ENCODE data around the gene NFIC. TPM values are rescaled to one million over a fixed set of nuclear protein-coding genes. Genes with fewer than 3 reads are reported as not detected.
"Not testable (repeated sequence)": the region's sequence is repeated elsewhere in the genome, so short reads cannot be mapped to it uniquely, and the experiment has no call there.

The NFIC gene
- total RNA-seq: 178 TPM

GRCh38 chr19:3365836-3366752 is at the start of gene NFIC:
Gene NFIC (plus strand): TSS chr19:3366583. CDS start chr19:3366637, 54 bp downstream.
- peak; percentile 90 for DNase-seq (ENCODE audit: low spot score)
- ATAC-seq: peak; percentile 75
- intact Hi-C loops (cut with DNase I): no loop called here

GRCh38 chr19:3316659-3317207 is 49.6 kb upstream of the NFIC start:
- no peak for ATAC-seq
- no peak for DNase-seq (ENCODE audit: low spot score)
- intact Hi-C loops (cut with DNase I): no loop called here

GRCh38 chr19:3319643-3320353 is 46.6 kb upstream of the NFIC start:
- DNase-seq (ENCODE audit: low spot score) (no peak), ATAC-seq (no peak)
- intact Hi-C loops (cut with DNase I): loop anchor here (5.0 kb wide), 1 partner anchor 153 kb away; no protein-coding TSS in a partner anchor

DNA sequence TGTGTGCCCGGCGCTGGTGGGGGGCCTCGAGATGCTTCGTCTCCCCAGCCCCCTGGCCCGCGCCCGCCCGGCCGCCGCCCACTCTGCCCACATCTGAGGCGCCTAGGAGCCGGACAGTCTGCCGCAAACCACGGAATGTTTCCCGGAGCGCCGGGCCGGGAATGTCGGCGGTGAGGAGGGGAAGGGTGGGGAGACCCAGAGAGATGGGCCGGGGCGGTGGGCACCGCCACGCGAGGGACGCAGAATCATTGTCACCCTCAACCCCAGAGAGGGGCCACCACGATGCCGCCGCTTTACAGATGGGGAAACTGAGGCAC is 46.1 kb upstream of the NFIC start:
- ATAC-seq (no peak), DNase-seq (ENCODE audit: low spot score) (no peak)
- intact Hi-C loops (cut with DNase I): loop anchor here (5.0 kb wide), 1 partner anchor 152 kb away; no protein-coding TSS in a partner anchor

DNA sequence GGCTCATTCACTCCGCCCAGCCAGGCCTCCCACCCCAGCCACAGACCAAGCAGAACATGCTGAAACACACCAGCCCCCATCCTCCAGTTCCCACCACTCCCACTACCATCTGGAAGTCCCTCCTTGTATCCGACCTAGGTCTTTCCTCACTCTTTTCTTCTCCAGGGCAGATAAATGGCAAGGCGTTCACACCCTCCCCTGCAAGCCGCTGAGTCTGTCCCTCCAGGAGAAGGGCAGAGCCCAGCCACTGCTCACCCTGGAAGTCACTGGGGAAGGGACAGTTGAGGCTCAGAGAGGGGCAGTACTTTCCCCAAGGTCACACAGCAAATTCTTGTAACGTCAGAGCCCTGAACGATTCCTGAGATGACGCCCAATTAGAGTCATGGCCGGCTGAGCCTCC is 45.5 kb upstream of the NFIC start:
- intact Hi-C loops (cut with DNase I): loop anchor here (5.0 kb wide), 1 partner anchor 151 kb away; no protein-coding TSS in a partner anchor
- no peak for DNase-seq (ENCODE audit: low spot score)
- ATAC-seq: no peak

GRCh38 chr19:3321696-3322095 is 44.7 kb upstream of the NFIC start:
- ATAC-seq (no peak), DNase-seq (ENCODE audit: low spot score) (no peak)
- intact Hi-C loops (cut with DNase I): loop anchor here (5.0 kb wide), 1 partner anchor 151 kb away; no protein-coding TSS in a partner anchor

GRCh38 chr19:3322199-3322978 is 44.0 kb upstream of the NFIC start:
- intact Hi-C loops (cut with DNase I): loop anchor here (5.0 kb wide), 1 partner anchor 150 kb away; no protein-coding TSS in a partner anchor
- DNase-seq (ENCODE audit: low spot score) (no peak), ATAC-seq (no peak)

- intact Hi-C loops (cut with DNase I): loop anchor here (5.0 kb wide), 1 partner anchor 149 kb away; no protein-coding TSS in a partner anchor
- no peak for DNase-seq (ENCODE audit: low spot score)
- no peak for ATAC-seq
These were observed 43.4 kb upstream of the NFIC start for GRCh38 chr19:3323026-3323425.

GRCh38 chr19:3323658-3324057 is 42.7 kb upstream of the NFIC start:
- intact Hi-C loops (cut with DNase I): loop anchor here (5.0 kb wide), 1 partner anchor 149 kb away; no protein-coding TSS in a partner anchor

DNA sequence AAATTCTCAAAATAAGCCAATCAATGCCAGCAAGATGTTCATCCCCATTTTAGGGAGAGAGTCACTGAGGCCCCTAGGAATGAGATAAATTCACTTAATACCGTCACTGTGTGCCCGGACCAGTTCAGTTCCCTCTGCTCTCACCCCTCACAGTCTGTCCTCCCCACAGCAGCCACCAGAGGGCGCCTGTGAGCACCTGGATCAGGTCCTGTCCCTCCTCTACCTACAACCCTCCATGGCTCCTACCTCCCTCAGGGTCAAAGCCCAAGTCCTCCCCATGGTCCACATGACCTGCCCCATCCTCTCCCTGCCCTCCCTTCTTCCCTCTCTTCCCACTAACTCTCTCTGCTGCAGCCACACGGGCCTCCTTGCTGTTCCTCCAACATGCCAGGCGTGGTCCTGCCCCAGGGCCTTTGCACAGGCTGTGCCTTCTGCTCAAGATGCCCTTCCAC is 42.0 kb upstream of the NFIC start:
- ATAC-seq (peak; percentile 49), DNase-seq (ENCODE audit: low spot score) (peak; percentile 78)
- intact Hi-C loops (cut with DNase I): loop anchor here (5.0 kb wide), 1 partner anchor 148 kb away; no protein-coding TSS in a partner anchor

More at GRCh38 chr19:3323658-3324057, 42.7 kb upstream of the NFIC start:
- DNase-seq (ENCODE audit: low spot score) (no peak), ATAC-seq (no peak)

DNA sequence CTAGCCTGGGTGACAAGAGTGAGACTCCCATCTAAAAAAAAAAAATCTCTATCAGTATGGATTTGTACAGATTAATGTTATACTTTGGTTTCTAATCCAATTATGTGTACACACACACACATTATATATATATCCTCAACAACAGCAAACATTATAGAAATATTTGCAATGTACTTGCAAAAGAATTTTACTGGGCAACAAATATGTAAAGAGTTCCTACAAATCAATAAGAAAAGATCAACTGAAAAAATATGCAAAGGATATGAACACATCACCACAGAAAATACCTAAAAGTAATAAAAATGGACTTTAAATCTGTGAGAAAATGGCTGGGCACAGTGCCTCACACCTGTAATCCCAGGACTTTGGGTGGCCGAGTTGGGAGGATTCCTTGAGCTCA is 40.9 kb upstream of the NFIC start:
- DNase-seq (ENCODE audit: low spot score) (no peak), ATAC-seq (no peak)
- intact Hi-C loops (cut with DNase I): no loop called here

- ATAC-seq (no peak), DNase-seq (ENCODE audit: low spot score) (no peak)
- intact Hi-C loops (cut with DNase I): no loop called here
These were observed 37.6 kb upstream of the NFIC start for GRCh38 chr19:3328743-3329142.

DNA sequence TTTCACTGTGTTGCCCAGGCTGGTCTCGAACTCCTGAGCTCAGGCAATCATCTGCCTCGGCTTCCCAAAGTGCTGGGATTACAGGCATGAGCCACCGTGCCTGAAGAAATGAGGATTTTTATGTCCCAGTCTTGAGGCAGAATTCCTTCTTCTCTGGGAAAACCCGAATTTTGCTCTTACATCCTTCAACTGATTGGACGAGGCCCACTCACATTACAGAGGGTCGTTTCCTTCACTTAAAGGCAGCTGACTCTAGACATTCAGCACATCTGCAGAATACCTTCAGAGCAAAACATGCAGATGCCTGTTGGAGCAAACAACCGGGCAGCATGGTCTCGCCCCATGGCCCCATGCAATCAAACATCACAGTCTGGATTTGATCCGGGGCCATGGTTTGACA is 36.3 kb upstream of the NFIC start:
- intact Hi-C loops (cut with DNase I): loop anchor here (5.0 kb wide), 1 partner anchor 97 kb away; no protein-coding TSS in a partner anchor
- DNase-seq (ENCODE audit: low spot score) (no peak), ATAC-seq (no peak)

GRCh38 chr19:3332232-3332631 is 34.2 kb upstream of the NFIC start:
- not testable (repeated sequence) for DNase-seq (ENCODE audit: low spot score); ATAC-seq
- intact Hi-C loops (cut with DNase I): loop anchor here (5.0 kb wide), 1 partner anchor 95 kb away; no protein-coding TSS in a partner anchor

GRCh38 chr19:3333020-3333583 is 33.3 kb upstream of the NFIC start:
- no peak for DNase-seq (ENCODE audit: low spot score)
- intact Hi-C loops (cut with DNase I): loop anchor here (5.0 kb wide), 1 partner anchor 94 kb away; no protein-coding TSS in a partner anchor
- no peak for ATAC-seq

GRCh38 chr19:3333662-3334061 is 32.7 kb upstream of the NFIC start:
- DNase-seq (ENCODE audit: low spot score) (no peak), ATAC-seq (no peak)
- intact Hi-C loops (cut with DNase I): loop anchor here (5.0 kb wide), 1 partner anchor 94 kb away; no protein-coding TSS in a partner anchor

GRCh38 chr19:3334749-3335430 is 31.5 kb upstream of the NFIC start:
- ATAC-seq; DNase-seq (ENCODE audit: low spot score): not testable (repeated sequence)
- intact Hi-C loops (cut with DNase I): loop anchor here (5.0 kb wide), 1 partner anchor 92 kb away; no protein-coding TSS in a partner anchor
